Measurements from ENCODE around the gene SMTNL2.

- TF ChIP-seq CTCF (IDR thresholded peaks at IDR 0.05; ENCODE audit: low read depth, low read length, poor library complexity, severe bottlenecking): no peak
- TF ChIP-seq EZH2phosphoT487 (IDR thresholded peaks at IDR 0.05; ENCODE audit: borderline replicate concordance, low read length): no peak
These were observed 1.1 kb upstream of the SMTNL2 start for GRCh38 chr17:4583206-4583605.

Data from DOHH2 (cell line).